Ascending aorta (tissue), 2 donors: ENCODE data around the gene HCN3. TPM values are rescaled to one million over a fixed set of nuclear protein-coding genes. Genes with fewer than 3 reads are reported as not detected.
A peak's percentile ranks its signal among the peaks of the same experiment; 100 is the strongest.
"Not testable (repeated sequence)": the region's sequence is repeated elsewhere in the genome, so short reads cannot be mapped to it uniquely, and the experiment has no call there.

Source experiments
- DNase-seq, 2 donors: peaks; one replicate each; pipeline ENCODE4 v3.0.0-alpha.2; 2019; ENCODE audit warnings: low spot score in 2 of 2
- H3K27ac ChIP-seq, 2 donors: fragments of 200-600 bp; sonication (generic); one replicate each; pipeline ENCODE4 v1.5.1; 2016 to 2017; ENCODE audit warnings: mild to moderate bottlenecking in 1 of 2
- H3K27me3 ChIP-seq: fragments of 200-600 bp; sonication (generic); one replicate; pipeline ENCODE4 v1.5.1; 2017
- H3K36me3 ChIP-seq, 2 donors: fragments of 200-600 bp; sonication (generic); one replicate each; pipeline ENCODE4 v1.5.1; 2016
- H3K4me1 ChIP-seq, 2 donors: fragments of 200-600 bp; sonication (generic); one replicate each; pipeline ENCODE4 v1.5.1; 2016 to 2017; ENCODE audit warnings: mild to moderate bottlenecking in 1 of 2
- H3K4me3 ChIP-seq, 2 donors: fragments of 200-600 bp; sonication (generic); one replicate each; pipeline ENCODE4 v1.5.1; 2016 to 2017; ENCODE audit warnings: mild to moderate bottlenecking in 1 of 2
- H3K9me3 ChIP-seq, 2 donors: fragments of 200-600 bp; sonication (generic); one replicate each; pipeline ENCODE4 v1.5.1; 2016
- intact Hi-C: fragments of 100-400 bp; cut with DNase I; formaldehyde crosslinking; loops from one replicate; pipeline ENCODE4 v1.15.1; 2023
- total RNA-seq: library from RNA; depleted of rRNA; stranded (reverse); fragments of >200 nt; gene quantifications from one replicate; pipeline ENCODE4 v1.1.0, GENCODE V29; 2016
- TF ChIP-seq, protein P1 (sequence below), 3 experiments: fragments of 200-600 bp in 2 of 3; fragments of 450-650 bp in 1 of 3; sonication (generic) in 2 of 3; IDR thresholded peaks; one replicate each; pipeline ENCODE4 v1.5.1; 2016 to 2019; ENCODE audit warnings: antibody characterized with exemption in 3 of 3, mild to moderate bottlenecking in 1 of 3, moderate library complexity in 1 of 3

HCN3 gene
- total RNA-seq, result 2.6 TPM

DNA sequence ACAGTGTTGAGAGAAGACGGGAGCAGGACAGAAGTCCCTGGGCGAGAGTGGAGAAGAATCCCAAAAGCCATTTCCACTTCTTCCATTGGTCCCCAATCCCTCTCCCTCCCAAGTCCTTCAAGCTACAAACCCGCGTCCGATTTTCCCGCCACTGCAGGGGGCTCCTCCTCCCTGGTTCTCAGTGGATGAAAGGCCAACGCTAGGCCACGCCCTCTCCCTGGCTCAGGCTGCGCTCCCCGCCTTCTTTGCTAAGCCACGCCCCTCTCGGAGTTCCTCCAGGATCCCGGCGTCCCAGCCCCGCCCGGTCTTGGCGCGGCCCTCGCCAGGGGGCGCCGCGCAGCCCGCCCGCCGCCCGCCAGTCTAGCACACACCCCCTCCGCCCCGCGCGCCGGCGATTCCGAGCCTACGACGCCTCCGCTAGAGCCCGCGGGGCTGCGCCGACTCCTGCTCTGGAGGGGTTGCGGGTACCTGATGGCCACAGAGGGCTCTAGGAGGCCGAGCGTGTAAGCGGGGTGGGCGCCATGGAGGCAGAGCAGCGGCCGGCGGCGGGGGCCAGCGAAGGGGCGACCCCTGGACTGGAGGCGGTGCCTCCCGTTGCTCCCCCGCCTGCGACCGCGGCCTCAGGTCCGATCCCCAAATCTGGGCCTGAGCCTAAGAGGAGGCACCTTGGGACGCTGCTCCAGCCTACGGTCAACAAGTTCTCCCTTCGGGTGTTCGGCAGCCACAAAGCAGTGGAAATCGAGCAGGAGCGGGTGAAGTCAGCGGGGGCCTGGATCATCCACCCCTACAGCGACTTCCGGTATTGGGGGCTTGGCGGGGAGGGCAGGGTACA is at the start of gene HCN3:
Gene HCN3, plus strand, starts transcription at position 394 of the 832 bp plus-strand sequence. Its CDS starts 128 bp downstream, at position 522.
- H3K27ac ChIP-seq, result peak within 1 kb of the TSS; percentile 53 to 64
- TF ChIP-seq, protein P1, sequence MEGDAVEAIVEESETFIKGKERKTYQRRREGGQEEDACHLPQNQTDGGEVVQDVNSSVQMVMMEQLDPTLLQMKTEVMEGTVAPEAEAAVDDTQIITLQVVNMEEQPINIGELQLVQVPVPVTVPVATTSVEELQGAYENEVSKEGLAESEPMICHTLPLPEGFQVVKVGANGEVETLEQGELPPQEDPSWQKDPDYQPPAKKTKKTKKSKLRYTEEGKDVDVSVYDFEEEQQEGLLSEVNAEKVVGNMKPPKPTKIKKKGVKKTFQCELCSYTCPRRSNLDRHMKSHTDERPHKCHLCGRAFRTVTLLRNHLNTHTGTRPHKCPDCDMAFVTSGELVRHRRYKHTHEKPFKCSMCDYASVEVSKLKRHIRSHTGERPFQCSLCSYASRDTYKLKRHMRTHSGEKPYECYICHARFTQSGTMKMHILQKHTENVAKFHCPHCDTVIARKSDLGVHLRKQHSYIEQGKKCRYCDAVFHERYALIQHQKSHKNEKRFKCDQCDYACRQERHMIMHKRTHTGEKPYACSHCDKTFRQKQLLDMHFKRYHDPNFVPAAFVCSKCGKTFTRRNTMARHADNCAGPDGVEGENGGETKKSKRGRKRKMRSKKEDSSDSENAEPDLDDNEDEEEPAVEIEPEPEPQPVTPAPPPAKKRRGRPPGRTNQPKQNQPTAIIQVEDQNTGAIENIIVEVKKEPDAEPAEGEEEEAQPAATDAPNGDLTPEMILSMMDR (IDR thresholded peaks at IDR 0.05), result peak in 2 of 3 experiments; percentile 62 to 74

DNA sequence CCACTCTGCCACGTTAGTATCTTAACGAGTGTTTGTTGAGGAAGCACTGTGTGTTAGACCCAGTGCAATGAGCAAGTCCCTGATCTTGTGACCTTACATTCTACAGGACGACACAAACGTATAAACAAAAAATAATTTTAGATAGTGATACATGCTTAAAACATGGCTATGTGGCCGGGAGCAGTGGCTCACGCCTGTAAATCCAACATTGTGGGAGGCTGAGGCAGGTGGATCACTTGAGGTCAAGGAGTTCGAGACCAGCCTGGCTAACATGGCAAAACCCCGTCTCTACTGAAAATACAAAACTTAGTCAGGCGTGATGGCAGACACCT is 49.2 kb upstream of the HCN3 start:
- peak overlapping the region; percentile 79 to 86 for H3K27ac ChIP-seq
- intact Hi-C loops, result no loop called here
- H3K4me1 ChIP-seq, result peaks cover 3 to 38% of the 10 kb centered on the region in 2 donors

More for the DNA sequence above, at the start of gene HCN3:
- H3K36me3 ChIP-seq, result no peaks in the 10 kb centered on the region
- intact Hi-C loops, result loop anchor here (1.0 to 10.0 kb wide), 6 partner anchors 22 to 468 kb away; partner anchors contain the start of genes ENTREP3 and FDPS
- H3K27me3 ChIP-seq, result no peaks in the 10 kb centered on the region
- peak within 1 kb of the TSS; percentile 64 to 80 for H3K4me3 ChIP-seq
- H3K4me1 ChIP-seq, result peaks cover 6 to 15% of the 10 kb centered on the region in 2 donors
- no peaks in the 10 kb centered on the region for H3K9me3 ChIP-seq
- peak; percentile 85 to 99 for DNase-seq

DNA sequence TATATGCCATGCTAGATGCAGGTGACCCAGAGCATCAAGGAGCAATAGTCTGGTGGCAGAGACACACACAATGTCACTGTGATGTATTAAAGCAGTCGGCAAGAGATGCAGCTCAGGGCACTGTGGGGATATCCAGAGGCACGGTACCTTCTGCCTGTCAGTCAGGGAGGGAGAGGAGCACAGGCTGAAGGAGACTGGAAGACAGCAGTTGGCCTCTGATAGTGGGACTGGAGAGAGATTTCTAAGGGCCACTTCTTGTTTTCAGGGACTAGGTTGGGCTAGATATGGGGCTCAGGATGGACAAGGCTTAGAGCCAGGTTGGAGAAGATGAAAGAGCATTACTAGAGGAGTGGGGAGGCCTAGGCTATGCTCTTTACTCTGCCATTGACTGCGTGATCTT is 46.0 kb upstream of the HCN3 start:
- H3K27me3 ChIP-seq, H3K36me3 ChIP-seq, DNase-seq, H3K4me3 ChIP-seq, H3K9me3 ChIP-seq, intact Hi-C loops: not testable (repeated sequence)
- peaks cover 3 to 23% of the 10 kb centered on the region in 2 donors for H3K4me1 ChIP-seq
- H3K27ac ChIP-seq, result peak overlapping the region; percentile 74 to 78

More for the DNA sequence above, 49.2 kb upstream of the HCN3 start:
- DNase-seq, result no peak
- H3K27me3 ChIP-seq, result no peaks in the 10 kb centered on the region
- peak overlapping the region; percentile 65 to 67 for H3K4me3 ChIP-seq
- no peaks in the 10 kb centered on the region for H3K36me3 ChIP-seq
- no peaks in the 10 kb centered on the region for H3K9me3 ChIP-seq
- TF ChIP-seq, protein P1 (IDR thresholded peaks at IDR 0.05), result no peak

GRCh38 chr1:155232001-155232978 is 45.0 kb upstream of the HCN3 start:
- H3K4me3 ChIP-seq, DNase-seq, H3K27me3 ChIP-seq, H3K9me3 ChIP-seq, intact Hi-C loops: not testable (repeated sequence)
- H3K27ac ChIP-seq, result peak overlapping the region; percentile 74 to 78
- peaks cover 13 to 18% of the 10 kb centered on the region in 2 donors for H3K36me3 ChIP-seq
- peaks cover 3 to 21% of the 10 kb centered on the region in 2 donors for H3K4me1 ChIP-seq

- intact Hi-C loops, H3K9me3 ChIP-seq: not testable (repeated sequence)
- H3K36me3 ChIP-seq, result peaks cover 19 to 25% of the 10 kb centered on the region in 2 donors
Observed at GRCh38 chr1:155233502-155233901, 43.8 kb upstream of the HCN3 start.

DNA sequence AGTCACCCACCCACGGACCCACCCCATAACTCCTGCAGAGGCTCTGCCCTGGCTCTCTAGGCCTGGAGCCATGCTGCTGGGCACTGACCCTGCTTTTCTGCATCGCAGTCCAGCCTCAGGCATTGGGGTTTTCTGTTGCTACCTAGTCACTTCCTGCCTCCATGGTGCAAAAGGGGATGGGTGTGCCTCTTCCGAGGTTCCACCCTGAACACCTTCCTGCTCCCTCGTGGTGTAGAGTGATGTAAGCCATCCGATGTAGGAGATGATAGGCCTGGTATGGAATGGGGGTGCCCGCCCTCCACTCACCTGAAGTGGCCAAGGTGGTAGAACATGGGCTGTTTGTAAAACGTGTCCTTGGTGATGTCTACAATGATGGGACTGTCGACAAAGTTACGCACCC is 41.9 kb upstream of the HCN3 start:
- H3K9me3 ChIP-seq, H3K4me3 ChIP-seq, DNase-seq, H3K27ac ChIP-seq, intact Hi-C loops, H3K27me3 ChIP-seq: not testable (repeated sequence)
- peaks cover 21 to 25% of the 10 kb centered on the region in 2 donors for H3K36me3 ChIP-seq
- H3K4me1 ChIP-seq, result peaks cover 3 to 16% of the 10 kb centered on the region in 2 donors

More at GRCh38 chr1:155233502-155233901, 43.8 kb upstream of the HCN3 start:
- H3K4me1 ChIP-seq, result peaks cover 3 to 16% of the 10 kb centered on the region in 2 donors
- not testable (repeated sequence) for DNase-seq, H3K27ac ChIP-seq, H3K27me3 ChIP-seq, H3K4me3 ChIP-seq

- no peaks in the 10 kb centered on the region for H3K9me3 ChIP-seq
- H3K4me1 ChIP-seq, result peaks cover 6 to 18% of the 10 kb centered on the region in 2 donors
- no peak for DNase-seq
- no peak overlapping the region for H3K27ac ChIP-seq
- no peak overlapping the region for H3K4me3 ChIP-seq
- intact Hi-C loops, result no loop called here
- no peaks in the 10 kb centered on the region for H3K27me3 ChIP-seq
- TF ChIP-seq, protein P1 (IDR thresholded peaks at IDR 0.05), result no peak
- peaks cover 21 to 25% of the 10 kb centered on the region in 2 donors for H3K36me3 ChIP-seq
Observed at GRCh38 chr1:155236451-155236850, 40.8 kb upstream of the HCN3 start.
